HepG2 (cell line): ENCODE measurements around the gene TPSB2. TPM values are rescaled to one million over a fixed set of nuclear protein-coding genes. Genes with fewer than 3 reads are reported as not detected.
A peak's percentile ranks its signal among the peaks of the same experiment; 100 is the strongest.

Experiments used
- ARID5B ChIP-seq: IDR thresholded peaks from 2 replicates; pipeline ENCODE4 v1.4.0; 2020; ENCODE audit warnings: mild to moderate bottlenecking, missing genetic modification reagents
- ARNTL ChIP-seq: sonication (generic); formaldehyde crosslinking; IDR thresholded peaks from 2 replicates; pipeline ENCODE4 v1.4.0; 2020; ENCODE audit warnings: mild to moderate bottlenecking, missing genetic modification reagents
- BHLHE40 ChIP-seq: IDR thresholded peaks from 2 replicates; pipeline ENCODE4 v1.6.1; 2011; ENCODE audit warnings: low read length, improper control_type of control experiment
- ERF ChIP-seq: IDR thresholded peaks from 2 replicates; pipeline ENCODE4 v1.6.1; 2018; ENCODE audit warnings: missing biosample characterization, missing genetic modification reagents
- FOXK1 ChIP-seq: sonication (generic); formaldehyde crosslinking; IDR thresholded peaks from 2 replicates; pipeline ENCODE4 v1.4.0; 2020; ENCODE audit warnings: low read depth, missing genetic modification reagents, borderline replicate concordance
- KLF16 ChIP-seq, 2 experiments: sonication (generic) in 1 of 2; formaldehyde crosslinking in 1 of 2; IDR thresholded peaks; 2 replicates each; pipeline versions ENCODE4 v1.6.1 to v1.8.0; 2016 to 2023; ENCODE audit warnings: missing genetic modification reagents in 2 of 2, missing compliant biosample characterization in 1 of 2
- KLF6 ChIP-seq: IDR thresholded peaks from 2 replicates; pipeline ENCODE4 v1.8.0; 2016; ENCODE audit warnings: missing biosample characterization, missing genetic modification reagents
- MED1 ChIP-seq: sonication (generic); formaldehyde crosslinking; IDR thresholded peaks from 2 replicates; pipeline ENCODE4 v1.4.0; 2020; ENCODE audit warnings: missing genetic modification reagents
- MLX ChIP-seq: IDR thresholded peaks from 2 replicates; pipeline ENCODE4 v1.6.1; 2016
- ONECUT2 ChIP-seq: sonication (generic); formaldehyde crosslinking; IDR thresholded peaks from 2 replicates; pipeline ENCODE4 v1.4.0; 2020; ENCODE audit warnings: missing genetic modification reagents
- PHF21A ChIP-seq: sonication (generic); formaldehyde crosslinking; IDR thresholded peaks from 2 replicates; pipeline ENCODE4 v1.5.0; 2020; ENCODE audit warnings: mild to moderate bottlenecking, missing genetic modification reagents
- RNF2 ChIP-seq: fragments of 450-650 bp; conservative IDR thresholded peaks from 2 replicates; pipeline ENCODE4 v1.6.1; 2016; ENCODE audit warnings: low read depth
- SKIL ChIP-seq: sonication (generic); formaldehyde crosslinking; IDR thresholded peaks from 2 replicates; pipeline ENCODE4 v1.8.0; 2022; ENCODE audit warnings: missing genetic modification reagents, mild to moderate bottlenecking, moderate library complexity, borderline replicate concordance
- TEAD3 ChIP-seq: optimal IDR thresholded peaks from 2 replicates; pipeline ENCODE3; 2016; ENCODE audit warnings: borderline replicate concordance
- THAP11 ChIP-seq: IDR thresholded peaks from 2 replicates; pipeline ENCODE4 v1.6.1; 2016; ENCODE audit warnings: missing biosample characterization, missing genetic modification reagents
- ZKSCAN5 ChIP-seq: sonication (generic); formaldehyde crosslinking; IDR thresholded peaks from 2 replicates; pipeline ENCODE4 v1.5.1; 2020; ENCODE audit warnings: mild to moderate bottlenecking, missing genetic modification reagents
- ZNF136 ChIP-seq: sonication (generic); formaldehyde crosslinking; IDR thresholded peaks from 2 replicates; pipeline ENCODE4 v1.8.1; 2022; ENCODE audit warnings: low read depth, mild to moderate bottlenecking, moderate library complexity, missing genetic modification reagents
- ZNF350 ChIP-seq: sonication (generic); formaldehyde crosslinking; IDR thresholded peaks from 2 replicates; pipeline ENCODE4 v1.4.0; 2020; ENCODE audit warnings: mild to moderate bottlenecking, low read depth, missing genetic modification reagents, borderline replicate concordance
- ZNF460 ChIP-seq: sonication (generic); formaldehyde crosslinking; IDR thresholded peaks from 2 replicates; pipeline ENCODE4 v1.5.1; 2020; ENCODE audit warnings: missing genetic modification reagents, mild to moderate bottlenecking, borderline replicate concordance
- ZNF501 ChIP-seq: sonication (generic); formaldehyde crosslinking; IDR thresholded peaks from 2 replicates; pipeline ENCODE4 v1.5.1; 2020; ENCODE audit warnings: mild to moderate bottlenecking, moderate library complexity, missing genetic modification reagents
- ZNF563 ChIP-seq: sonication (generic); formaldehyde crosslinking; IDR thresholded peaks from 2 replicates; pipeline ENCODE4 v1.8.0; 2022; ENCODE audit warnings: mild to moderate bottlenecking, moderate library complexity, missing genetic modification reagents
- ZNF567 ChIP-seq: sonication (generic); formaldehyde crosslinking; IDR thresholded peaks from 2 replicates; pipeline ENCODE4 v1.8.1; 2023; ENCODE audit warnings: mild to moderate bottlenecking, missing genetic modification reagents, borderline replicate concordance
- ZNF841 ChIP-seq: sonication (generic); formaldehyde crosslinking; IDR thresholded peaks from 2 replicates; pipeline ENCODE4 v1.8.1; 2023; ENCODE audit warnings: missing genetic modification reagents, borderline replicate concordance
- ZSCAN25 ChIP-seq: sonication (generic); formaldehyde crosslinking; IDR thresholded peaks from 2 replicates; pipeline ENCODE4 v1.8.0; 2022; ENCODE audit warnings: mild to moderate bottlenecking, missing genetic modification reagents
- polyA plus RNA-seq, 8 experiments: library from polyadenylated mRNA; depleted of rRNA in 3 of 8; stranded (reverse) in 7 of 8; unstranded in 1 of 8; fragments of >200 nt; fragmentation: Illumina TruSeq in 4 of 8; extraction: Trizol in 4 of 8; gene quantifications; 2 replicates each; pipeline versions ENCODE4 v1.2.1 to v1.2.3, GENCODE V29; 2011 to 2016; ENCODE audit warnings: low read depth in 4 of 8, missing spikeins in 1 of 8, mixed read lengths in 1 of 8; ENCODE audit not compliant: insufficient read depth in 1 of 8
- total RNA-seq, 5 experiments: library from RNA; depleted of rRNA; stranded (reverse); fragments of >200 nt; fragmentation: Illumina TruSeq; extraction: Trizol; gene quantifications; 2 replicates each; pipeline ENCODE4 v1.2.3, GENCODE V29; 2016; ENCODE audit warnings: low read depth in 1 of 5

TPSB2 gene
- total and polyA plus RNA-seq, 2 of the 13 experiments (the other 11 are each of a cell fraction or from before 2014, with no cell fraction given) = not detected

- no peak for TF ChIP-seq ZKSCAN5
- no peak for TF ChIP-seq ZNF136
- peak in 1 of 2 experiments; percentile 20; a peak in 1 of 4 replicates for TF ChIP-seq KLF16 (CRISPR knock-in tag; IDR thresholded peaks at IDR 0.05)
- TF ChIP-seq FOXK1 = peak; percentile 7; the same call in 1 of the 2 replicates
- TF ChIP-seq ZNF350 = peak; percentile 19; the same call in 1 of the 2 replicates
- no peak for TF ChIP-seq ZNF841 (CRISPR knock-in tag)
- 0 out of 2 replicates have a peak, but pooled peaks have one; percentile 46 for TF ChIP-seq ZNF563 (CRISPR knock-in tag)
- TF ChIP-seq PHF21A (CRISPR knock-in tag) = no peak
- 0 out of 2 replicates have a peak, but pooled peaks have one; percentile 28 for TF ChIP-seq SKIL
- peak; percentile 44; the same call in 1 of the 2 replicates for TF ChIP-seq ZNF501 (CRISPR knock-in tag)
- TF ChIP-seq ZSCAN25 (CRISPR knock-in tag) = peak; percentile 36; the same call in 1 of the 2 replicates
- no peak for TF ChIP-seq ZNF567 (CRISPR knock-in tag)
- TF ChIP-seq ARNTL (CRISPR knock-in tag) = peak; percentile 99
- TF ChIP-seq ERF (CRISPR knock-in tag) = peak; percentile 35; the same call in 1 of the 2 replicates
- TF ChIP-seq ONECUT2 = no peak
- TF ChIP-seq THAP11 (CRISPR knock-in tag) = peak; percentile 37; the same call in 1 of the 2 replicates
- no peak for TF ChIP-seq ZNF460
- TF ChIP-seq TEAD3 = peak; percentile 71
- TF ChIP-seq ARID5B (CRISPR knock-in tag) = peak; percentile 63
- peak; percentile 84 for TF ChIP-seq KLF6 (CRISPR knock-in tag)
- peak; percentile 74 for TF ChIP-seq BHLHE40
- TF ChIP-seq MLX (CRISPR knock-in tag) = peak; percentile 68; the same call in 1 of the 2 replicates
- 0 out of 2 replicates have a peak, but pooled peaks have one; percentile 23 for TF ChIP-seq MED1 (CRISPR knock-in tag)
- TF ChIP-seq RNF2 = 0 out of 2 replicates have a peak, but pooled peaks have one; percentile 43
Measured at GRCh38 chr16:1184156-1184868, 45.7 kb downstream of the TPSB2 start (continued).
